Hematopoietic multipotent progenitor cell treated with erythropoietin and hydrocortisone succinate and interleukin-3 and kit ligand, for 8 days (in vitro differentiated cells): ENCODE measurements around the gene THSD4.
"Not testable (repeated sequence)": the region's sequence is repeated elsewhere in the genome, so short reads cannot be mapped to it uniquely, and the experiment has no call there.

Source experiments
- DNase-seq: peaks from one replicate; pipeline ENCODE4 v3.0.0-alpha.2; 2015

Gene THSD4

DNA sequence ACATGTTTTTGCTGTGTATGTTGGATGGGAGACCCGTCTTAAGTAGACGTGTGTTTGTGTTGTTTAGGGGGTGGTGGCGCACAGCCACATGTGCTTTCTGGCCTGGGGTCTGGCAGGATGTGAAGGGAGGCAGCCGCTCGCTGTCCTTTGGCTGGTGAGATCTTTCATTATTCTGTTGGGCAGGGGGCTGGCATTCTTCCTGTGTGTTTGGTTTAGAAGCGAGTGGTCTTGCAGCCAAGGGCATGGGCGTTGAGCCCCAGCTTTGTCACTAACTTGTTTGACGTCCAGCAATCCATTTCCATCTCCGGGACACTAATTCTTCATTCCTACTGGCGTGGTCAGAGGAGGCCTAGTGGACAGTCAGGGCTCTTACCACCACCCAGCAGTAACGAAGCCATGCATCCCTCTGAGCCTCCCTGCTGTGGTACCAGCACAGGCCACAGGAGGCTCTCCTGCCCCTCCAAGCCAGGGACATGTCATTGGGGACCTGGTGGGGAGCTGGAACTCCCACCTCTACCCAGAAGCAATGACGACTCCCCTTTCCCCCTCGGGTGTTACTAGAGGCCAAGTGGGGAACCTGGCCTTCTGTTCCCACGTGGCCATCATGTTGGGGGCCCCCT is 10.7 kb downstream of the THSD4 start:
- DNase-seq, result no peak

DNA sequence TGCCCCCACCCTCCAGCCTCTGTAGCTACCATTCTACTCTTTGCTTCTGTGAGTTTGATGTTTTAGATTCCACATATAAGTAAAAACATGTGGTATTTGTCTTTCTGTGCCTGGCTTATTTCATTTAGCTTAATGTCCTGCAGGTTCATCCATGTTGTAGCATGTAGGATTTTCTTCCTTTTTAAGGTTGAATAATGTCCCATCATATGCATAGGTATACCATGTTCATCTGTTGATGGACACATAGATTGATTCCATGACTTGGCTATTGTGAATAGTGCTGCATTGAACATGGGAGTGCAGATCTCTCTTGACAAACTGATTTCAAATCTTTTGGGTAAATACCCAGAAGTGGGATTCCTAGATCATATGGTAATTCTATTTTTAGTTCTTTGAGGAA is 11.8 kb downstream of the THSD4 start:
- DNase-seq, result no peak

DNA sequence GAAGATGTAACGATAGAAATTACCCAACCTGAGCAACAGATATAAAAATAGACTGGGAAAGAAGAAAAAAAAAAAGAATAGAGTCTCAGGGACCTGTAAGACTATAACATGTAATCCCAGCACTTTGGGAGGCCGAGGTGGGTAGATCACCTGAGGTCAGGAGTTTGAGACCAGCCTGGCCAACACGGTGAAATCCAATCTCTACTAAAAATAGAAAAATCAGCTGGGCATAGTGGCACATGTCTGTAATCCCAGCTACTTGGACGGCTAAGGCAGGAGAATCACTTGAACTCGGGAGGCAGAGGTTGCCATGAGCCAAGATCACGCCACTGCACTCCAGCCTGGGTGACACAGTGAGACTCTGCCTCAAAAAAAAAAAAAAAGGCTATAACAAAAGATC is 12.9 kb downstream of the THSD4 start:
- DNase-seq, result not testable (repeated sequence)

DNA sequence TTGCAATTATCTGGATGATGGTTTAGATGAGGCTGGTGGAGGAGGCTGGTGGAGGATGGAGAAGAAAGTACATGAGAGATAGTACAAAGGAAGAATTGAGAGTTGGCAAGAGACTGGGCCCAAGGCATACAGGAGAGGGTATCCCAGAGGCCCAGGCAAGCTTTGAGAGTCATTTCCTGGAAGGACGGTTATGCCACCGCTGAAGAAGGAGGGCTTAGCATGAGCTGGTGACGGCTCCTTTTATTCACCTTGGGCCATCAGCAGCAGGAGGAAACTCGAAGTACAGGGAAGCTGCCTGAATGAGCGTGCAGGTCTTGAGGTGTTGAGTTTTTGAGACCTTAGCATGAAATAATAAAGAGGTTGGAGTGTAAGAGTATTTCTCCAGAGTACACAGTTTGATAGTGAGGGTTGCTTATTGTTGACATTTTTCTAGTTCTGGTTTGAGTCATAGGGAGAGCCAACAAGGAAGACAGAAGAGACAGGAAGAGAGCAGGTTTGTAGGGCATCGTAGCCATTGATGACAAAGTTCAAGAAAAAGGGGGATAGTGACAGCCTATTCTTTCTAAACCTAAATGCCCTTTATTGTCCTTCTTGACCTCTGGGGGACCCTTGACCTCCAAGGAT is 13.8 kb downstream of the THSD4 start:
- no peak for DNase-seq

DNA sequence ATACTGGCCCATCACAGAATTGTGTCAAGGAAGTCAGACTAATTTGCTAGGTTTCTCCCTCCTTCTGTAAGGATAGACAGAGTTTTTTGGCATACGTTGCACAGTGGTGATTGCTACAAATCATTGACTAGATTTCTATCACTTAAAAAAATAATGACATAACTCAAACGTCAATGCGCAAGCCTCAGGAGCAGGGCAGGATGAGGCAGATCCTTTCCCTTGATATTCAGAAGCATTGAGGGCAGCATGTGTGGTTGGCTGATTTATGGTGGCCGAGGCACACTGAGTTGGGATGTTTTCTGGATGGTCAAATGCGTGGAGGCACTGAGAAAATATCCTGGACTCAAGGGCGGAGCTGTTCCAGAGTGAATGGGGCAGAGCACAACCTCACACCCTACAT is 14.4 kb downstream of the THSD4 start:
- DNase-seq, result no peak

DNA sequence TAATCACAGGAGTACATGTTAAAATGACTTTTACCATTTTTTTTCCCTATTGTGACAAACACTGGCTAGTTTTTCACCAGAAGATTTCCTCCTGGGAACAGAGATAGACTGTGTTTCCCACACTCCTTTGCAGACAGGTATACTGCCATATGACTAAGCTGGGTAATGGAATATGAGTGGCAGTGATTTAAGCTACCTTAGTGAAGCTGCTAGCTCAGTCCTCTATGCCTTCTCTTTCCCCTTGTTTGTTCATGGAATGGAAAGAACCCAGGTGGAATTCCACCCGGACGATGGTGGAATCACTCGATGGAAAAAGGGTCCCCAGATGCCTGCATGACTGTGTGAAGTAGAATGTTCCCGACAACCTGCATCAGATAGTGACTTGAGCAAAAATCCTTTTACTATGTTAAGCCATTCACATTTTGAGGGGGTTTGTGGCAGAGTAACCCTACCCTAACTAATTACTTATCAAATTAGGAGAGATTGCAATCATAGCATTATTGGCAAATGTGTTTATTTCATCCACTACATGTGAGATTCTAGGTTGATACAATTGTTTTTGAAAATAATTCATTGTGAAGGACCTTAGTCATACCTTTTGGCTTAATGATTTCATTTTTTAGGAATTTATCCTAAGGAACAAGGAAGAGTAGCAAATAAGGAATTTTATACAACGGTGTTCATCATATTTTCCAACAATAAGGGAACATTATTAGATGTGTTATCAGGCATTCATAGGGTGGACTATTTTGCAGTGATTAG is 16.5 kb downstream of the THSD4 start:
- DNase-seq, result no peak

DNA sequence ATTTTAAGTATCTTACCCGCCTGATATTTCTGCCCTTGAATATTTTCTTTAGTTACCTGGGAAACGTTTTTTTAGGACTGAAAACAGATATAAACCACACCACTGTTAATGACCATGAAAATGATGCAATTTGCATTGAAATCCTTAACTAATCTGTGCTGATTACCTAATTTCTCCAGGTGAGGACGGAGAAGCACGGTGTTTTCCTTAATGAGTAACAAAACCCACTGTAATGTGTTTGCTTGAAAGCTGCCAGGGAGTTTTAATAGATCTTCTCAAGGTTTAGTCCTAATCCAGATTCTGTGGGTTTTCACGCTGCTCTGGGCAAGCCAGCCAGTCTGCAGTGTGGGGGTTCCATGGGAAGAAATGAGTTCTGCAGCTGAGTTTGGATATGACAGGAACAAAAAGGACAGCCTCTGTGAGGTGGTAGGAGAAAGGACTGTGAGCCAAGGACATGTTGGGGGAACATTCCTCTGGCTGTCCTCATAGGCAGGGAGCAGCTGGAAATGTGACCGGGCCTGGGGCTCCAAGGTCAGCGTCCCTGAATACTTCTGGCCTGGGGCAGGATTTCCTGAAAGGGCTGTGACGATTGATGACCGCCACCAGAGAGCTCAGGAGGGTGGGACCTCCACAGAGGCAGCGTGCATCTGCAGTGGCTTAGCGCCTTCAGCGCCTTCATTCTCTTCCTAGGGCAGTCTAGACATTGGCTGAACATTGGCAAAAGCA is 18.6 kb downstream of the THSD4 start:
- DNase-seq, result no peak

DNA sequence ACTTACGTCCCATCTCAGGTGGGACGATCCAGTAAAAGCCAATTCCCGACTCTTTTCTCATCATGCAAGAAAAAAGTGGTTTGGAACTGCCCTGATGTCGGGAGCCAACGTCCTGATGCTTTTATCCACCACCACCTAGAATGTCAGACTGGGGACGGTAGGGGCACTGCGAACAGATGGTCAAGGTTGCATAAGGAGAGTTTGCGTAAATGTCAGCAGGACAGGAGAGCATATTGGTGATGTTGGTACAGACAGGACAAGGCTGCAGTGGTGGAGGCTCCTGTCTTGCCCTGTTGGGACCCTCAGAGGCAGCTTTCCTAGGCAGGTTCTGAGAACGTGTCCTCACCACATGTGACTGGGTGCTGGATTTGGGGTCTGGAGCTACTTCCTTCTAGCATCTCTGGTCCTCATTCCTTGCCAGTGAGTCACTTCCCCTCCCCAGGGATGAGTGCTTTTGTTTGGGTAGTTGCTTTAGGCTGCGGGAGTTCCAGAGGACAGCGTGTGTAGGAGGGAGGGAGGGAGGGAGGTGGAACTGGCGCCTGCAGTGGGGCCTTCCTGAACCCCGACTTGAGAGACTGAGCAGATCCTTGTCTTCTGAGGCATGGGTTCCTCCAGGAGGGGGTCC is 21.0 kb downstream of the THSD4 start:
- DNase-seq, result no peak

DNA sequence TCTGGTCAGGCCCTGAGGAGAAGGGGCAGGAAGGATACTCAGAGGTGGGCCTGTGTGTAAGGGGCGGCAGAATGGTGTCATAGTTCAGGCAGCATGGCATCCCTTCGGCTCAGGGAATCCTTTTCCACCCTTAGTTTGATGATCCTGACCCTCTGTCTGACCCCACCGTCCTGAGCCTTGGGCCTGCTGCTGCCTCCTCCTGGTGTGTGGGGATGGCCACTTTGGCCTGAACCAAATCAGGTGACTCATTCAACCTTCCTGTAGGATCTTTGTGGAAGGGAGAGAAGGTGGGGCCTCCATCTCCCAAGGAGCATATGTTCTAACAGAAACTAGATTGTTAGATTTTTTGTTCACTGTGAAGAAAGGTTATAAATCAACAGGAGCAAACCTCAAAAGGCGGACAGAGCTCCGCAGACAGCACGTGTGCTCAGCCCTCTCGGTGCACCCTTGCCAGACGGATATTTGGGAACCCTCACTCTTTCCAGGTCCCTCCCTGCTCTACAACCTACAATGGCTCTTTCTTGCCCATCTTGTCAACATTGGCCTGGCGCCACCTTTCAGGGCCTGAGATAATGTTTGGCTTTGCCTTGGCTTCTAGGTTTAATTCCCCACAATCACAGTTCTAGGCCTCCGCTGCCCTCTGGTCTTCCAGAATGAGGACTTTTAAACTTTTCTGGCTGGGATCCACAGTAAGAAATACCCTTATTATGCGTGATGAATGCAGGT is 21.7 kb downstream of the THSD4 start:
- no peak for DNase-seq

DNA sequence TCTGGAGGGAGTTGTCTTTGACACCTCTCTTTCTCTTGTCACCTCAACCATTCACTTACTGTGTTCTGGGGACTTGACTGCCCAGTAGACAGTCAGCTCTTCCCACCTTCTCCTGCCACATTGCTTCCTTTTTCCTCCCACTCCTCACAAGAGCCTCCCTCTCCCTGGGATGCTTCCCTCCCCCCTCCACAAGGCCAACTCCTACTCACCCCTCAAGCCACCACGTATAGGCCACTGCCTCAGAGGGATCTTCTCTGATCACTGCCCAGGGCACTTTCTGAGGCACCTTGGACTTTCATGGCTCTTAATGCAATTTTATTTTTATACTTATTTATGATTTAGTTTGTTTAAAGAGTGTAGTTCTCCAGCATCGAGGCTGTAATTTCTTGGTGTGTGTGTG is 23.2 kb downstream of the THSD4 start:
- DNase-seq, result no peak

DNA sequence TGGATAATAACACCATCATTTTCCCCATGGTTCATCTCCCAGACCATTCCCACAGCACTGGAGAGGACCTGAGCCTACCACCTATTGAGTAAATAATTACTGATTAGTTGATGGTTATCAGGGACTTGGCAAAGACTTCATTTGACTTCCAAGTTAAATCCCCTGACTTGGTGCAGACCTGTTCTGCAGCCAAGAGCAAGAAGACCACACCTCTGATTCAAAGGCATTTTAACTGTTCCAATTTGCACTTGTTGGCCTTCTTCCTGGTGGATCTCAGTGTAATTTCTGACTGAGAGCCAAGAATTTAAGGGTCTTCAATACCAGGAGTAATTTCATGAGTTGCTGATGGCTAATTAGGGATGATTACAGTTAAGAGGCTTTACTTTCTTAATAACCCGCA is 24.0 kb downstream of the THSD4 start:
- no peak for DNase-seq

DNA sequence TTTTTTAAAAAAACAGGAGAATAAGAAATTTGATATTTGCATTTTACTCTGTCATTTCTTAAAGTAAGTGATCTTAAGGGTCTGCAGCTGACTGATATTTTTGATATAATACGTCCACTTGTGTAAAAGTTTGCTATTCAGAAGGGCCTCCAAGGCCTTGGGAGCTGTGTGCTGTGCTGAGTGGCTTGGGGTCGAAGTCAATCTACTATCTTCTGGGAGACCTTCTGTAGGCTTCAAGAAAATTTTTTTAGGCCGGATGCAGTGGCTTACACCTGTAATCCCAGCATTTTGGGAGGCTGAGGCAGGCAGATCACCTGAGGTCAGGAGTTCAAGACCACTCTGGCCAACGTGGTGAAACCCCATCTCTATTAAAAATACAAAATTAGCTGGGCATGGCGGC is 26.3 kb downstream of the THSD4 start:
- DNase-seq, result no peak

DNA sequence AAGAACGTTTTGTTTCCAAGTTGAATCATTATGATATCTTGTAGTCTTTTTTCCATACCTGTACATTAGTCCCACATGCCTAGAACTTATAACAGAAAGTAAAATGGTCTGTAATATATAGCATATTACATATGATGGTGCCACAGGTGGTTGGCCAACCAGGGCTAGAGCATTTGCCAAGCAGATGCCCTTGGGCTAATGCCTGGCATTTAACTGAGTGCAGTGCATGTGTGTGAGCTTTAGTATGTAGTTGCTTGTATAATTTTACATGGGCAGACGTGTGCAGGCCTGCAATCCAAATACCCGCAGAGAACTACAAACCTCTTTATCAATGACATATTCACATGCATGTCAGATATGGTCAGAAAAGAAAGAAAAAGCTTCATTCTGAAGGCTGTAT is 27.5 kb downstream of the THSD4 start:
- no peak for DNase-seq

DNA sequence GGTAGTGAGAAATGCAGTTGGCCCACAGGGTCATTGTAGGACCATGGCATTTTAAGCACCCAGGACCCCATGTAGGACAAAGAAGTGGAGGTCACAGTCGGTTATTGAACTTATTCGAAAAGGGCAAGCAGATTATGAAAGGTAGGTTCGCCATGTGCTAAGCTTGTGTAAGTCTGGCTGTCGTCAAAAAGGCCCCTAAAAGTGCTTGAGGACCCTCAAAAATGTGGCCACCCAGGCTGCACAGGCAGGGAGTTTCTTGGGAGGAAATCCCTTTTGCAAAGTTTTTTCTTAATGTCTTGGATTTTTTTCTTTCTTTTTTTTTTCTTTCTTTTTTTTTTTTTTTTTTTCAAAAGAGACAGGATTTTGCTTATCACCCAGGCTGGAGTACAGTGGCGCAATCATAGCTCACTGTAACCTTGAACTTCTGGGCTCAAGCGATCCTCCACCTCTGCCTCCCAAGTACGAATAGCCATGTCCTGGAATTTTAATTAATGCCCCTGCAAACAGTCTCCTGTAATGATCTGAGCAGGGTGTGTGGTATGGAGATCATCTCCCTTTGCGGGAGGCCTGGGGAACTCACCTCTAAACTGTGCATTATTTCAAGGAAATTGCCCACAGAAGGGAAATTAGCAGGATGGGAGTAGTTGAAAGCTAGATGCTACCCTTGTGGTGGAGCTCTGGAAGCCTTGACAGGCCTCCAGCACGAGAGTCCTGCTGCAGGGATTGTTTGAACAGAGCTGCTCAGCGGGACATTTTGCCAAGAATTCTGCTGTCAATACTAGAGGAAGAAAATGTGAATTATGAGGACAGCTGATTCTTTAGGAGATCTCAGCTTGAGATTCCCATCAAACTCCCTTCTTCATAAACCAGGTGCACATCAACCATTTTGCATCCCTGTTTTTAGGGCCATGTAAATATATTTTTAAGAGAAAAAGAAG is 28.4 kb downstream of the THSD4 start:
- DNase-seq, result no peak

DNA sequence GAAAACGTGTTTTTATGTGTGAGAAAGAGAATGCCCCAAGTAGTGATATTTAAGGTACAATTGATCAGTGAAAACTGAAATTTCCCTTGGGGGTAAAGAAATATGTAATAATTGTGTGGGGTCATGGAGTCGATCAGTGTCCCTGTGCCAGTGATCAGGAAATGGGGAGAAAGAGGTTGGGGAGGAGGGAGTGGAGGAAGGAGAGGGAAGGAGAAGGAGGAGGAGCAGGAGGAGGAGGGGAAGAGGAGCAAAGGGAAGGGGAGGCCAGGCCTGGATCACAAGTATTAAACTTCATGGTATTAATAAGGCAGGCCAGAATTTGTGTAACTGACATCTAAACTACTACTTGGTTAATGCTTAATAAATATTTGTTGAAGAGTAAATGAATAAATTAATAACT is 30.4 kb downstream of the THSD4 start:
- no peak for DNase-seq

DNA sequence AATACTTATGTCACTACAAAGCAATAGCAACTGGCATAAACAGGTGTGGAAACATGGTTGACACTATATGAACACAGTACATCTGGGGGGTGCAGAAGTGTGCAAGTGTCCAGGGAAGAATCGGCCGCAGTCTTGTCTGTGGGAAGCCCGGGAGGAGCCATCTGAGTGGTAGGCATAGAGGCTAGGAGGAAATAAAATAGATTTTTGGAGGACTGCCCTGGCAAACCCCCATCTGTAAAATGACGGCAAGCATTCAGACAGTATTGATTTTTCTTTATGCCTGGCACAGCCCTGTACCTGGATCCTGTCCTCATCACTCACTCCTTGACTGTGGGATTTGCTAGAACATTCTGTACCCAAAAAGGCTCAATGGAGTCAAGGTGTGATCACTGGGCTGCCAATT is 31.3 kb downstream of the THSD4 start:
- DNase-seq, result no peak

DNA sequence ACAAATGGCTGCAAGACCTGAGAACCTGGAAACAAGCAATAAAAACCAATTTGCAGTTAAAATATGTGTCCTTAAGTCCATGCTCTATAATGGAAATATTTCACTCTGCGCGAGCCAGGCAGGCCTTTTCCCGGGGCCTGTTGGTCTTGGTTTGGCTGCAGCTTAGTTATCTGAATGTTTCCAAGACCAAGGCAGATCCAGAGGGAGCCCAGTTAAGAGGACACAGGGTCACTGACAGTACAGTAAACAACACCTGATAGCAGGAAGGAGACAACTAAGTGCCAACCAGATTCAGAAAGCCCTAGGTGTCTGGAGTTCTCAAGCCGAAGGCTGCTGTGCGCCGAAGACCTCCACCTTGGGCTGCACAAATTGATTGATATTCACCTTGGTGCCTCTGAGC is 32.8 kb downstream of the THSD4 start:
- no peak for DNase-seq

DNA sequence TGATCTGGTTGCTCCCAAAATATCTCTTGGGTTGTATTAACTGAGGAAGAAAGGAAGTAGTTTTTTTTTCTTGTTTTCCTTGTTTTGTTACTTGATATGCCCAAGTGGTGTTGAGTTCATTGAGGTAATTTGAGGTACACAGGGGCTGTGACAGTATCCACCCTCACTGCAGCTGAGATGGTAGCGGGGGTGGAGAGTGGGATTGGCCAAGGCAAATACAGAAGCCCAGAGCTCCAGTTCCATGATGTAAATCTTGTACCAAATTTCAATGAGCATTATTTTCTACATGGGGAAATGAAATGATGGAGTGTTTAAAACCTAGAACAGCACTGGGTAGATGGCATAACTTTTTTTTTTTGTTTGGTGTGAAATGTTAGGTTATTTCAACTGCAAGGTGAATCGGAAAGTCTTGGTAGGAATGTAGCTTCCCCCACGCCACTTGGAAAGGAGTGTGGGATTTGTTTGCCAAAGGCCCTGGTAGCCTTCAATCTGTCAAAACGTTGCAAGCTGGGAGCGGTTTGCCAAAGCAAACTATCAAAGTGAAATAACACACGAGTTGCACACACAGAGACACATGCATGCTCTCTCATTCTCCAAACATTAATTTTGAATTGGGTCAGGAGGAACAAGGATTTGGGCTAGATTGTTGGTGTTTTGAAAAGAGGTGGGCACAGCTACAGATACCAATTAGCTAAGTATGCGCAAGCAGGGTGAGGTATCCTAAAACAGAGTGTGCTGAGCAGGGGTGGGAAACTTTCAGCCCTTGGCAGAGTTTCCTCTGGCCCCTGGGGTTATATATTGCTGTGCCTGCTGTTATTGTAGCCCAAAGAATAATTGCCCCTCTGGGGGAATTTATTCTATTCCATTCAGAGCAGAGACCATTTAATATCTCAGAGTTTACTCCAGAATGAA is 34.6 kb downstream of the THSD4 start:
- DNase-seq, result no peak

DNA sequence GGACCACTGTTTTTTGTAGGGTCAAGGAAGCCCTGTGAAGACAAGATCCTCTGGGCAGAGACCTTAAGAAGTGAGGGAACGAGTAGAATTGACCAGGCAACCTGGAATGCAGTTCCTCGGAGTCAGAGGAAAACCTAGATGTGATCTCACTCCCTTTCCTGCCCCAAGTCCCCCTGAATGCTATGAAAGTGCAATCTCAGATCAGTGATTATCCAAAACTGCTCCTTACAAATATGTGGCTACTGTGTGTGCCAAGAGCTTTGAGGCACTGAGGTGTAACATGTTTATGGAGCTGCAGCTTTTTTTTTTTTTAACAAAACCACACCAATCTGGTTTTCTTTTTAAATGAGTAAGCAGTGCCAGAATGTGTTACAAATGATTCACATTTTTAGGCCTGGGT is 35.8 kb downstream of the THSD4 start:
- no peak for DNase-seq

DNA sequence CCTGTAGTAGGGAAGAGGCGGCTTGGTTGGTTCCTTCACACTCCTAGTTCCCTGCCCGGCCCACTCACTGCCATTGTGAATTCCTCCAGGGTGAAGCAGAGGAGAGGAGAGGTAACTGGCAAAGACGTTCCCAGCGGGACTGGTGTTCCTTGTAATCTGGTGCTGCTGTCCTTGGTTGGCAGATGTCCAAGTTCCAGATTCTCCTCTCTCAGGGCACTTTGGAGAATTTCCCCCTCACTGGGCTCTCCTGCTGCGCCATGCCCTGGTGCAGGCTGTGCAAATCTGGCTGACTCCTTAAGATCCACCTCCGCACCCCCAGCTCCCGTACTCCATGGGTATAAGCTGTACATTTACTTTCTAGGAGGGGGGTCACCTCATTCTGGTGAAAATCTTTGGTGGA is 37.3 kb downstream of the THSD4 start:
- no peak for DNase-seq
